Left colon (tissue), 2 donors: Measurements from ENCODE around the gene TSPAN1. TPM values are rescaled to one million over a fixed set of nuclear protein-coding genes. Genes with fewer than 3 reads are reported as not detected.
"Not testable (repeated sequence)": the region's sequence is repeated elsewhere in the genome, so short reads cannot be mapped to it uniquely, and the experiment has no call there.

Source experiments
- ATAC-seq: fragments of 200-7000 bp; cut with Tn5 transposase; one replicate; pipeline ENCODE4 v1.9.1; 2020; ENCODE audit warnings: mild to moderate bottlenecking, moderate library complexity
- DNase-seq, 2 donors: peaks; one replicate each; pipeline ENCODE4 v3.0.0-alpha.2; 2020
- intact Hi-C, 2 donors: fragments of 100-400 bp; cut with DNase I in 1 of 2; cut with micrococcal nuclease in 1 of 2; formaldehyde crosslinking; loops; one replicate each; pipeline versions ENCODE4 v1.11.2 to v1.14.0; 2022; cut with DNase I, micrococcal nuclease
- total RNA-seq, 2 donors: library from RNA; stranded (reverse); fragmentation: NEBNext Ultra II Directional; extraction: Animal tissue kit (Norgen Biotek cat#: 25700); gene quantifications; one replicate each; pipeline ENCODE4 v1.2.1, GENCODE V29; 2021
- donor health status: DM: no; HTN: no; CAD: no.
- donor health status: DM: yes; HTN: yes; CAD: no.

Gene TSPAN1
- total RNA-seq, 2 donors from 2014 or later = 1,260 to 2,050 TPM

DNA sequence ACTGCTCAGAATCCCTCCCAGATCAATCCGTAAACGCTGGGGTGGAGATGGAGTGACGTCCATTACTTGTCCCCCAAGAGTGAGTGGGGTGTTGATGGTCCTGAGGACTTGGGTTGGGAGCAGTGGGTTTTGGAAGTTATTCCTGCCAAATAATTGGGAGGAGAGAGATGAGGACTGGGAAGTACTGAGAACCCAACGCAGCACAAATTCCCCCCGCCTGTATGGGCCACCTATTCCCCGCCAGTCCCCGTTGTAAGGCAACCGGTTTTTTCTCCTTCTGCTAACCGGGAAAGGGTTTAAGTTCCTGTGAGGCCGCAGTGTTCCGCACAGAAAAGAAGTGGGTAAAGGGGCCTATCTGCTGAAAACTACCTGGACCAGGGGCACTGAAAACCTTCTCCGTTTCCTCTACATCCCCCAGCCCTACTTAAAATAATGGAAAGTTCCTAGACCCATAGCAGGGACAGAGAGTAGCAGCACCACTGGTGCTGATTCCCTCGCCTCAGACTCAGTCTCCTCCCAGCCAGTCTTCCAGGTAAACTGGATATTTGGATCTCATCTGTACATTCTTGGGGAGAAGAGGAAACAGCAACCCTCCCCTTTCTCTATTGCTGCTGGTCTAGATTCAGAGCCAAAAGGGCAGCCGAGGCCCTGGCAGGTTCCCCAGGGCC lies 29.0 kb downstream of the TSPAN1 start:
- intact Hi-C loops = no loop called here
- DNase-seq = no peak
- ATAC-seq = no peak

- intact Hi-C loops = no loop called here
- ATAC-seq = no peak
- no peak for DNase-seq
Observed at GRCh38 chr1:46204406-46204742, 29.5 kb downstream of the TSPAN1 start.

GRCh38 chr1:46205141-46205540 lies 30.3 kb downstream of the TSPAN1 start:
- intact Hi-C loops = no loop called here
- DNase-seq (no peak), ATAC-seq (no peak)

- no peak for ATAC-seq
- no peak for DNase-seq
- intact Hi-C loops = no loop called here
Observed at GRCh38 chr1:46205791-46206190, 30.9 kb downstream of the TSPAN1 start.

GRCh38 chr1:46206399-46206798 lies 31.5 kb downstream of the TSPAN1 start:
- DNase-seq = no peak
- no peak for ATAC-seq
- intact Hi-C loops = no loop called here

DNA sequence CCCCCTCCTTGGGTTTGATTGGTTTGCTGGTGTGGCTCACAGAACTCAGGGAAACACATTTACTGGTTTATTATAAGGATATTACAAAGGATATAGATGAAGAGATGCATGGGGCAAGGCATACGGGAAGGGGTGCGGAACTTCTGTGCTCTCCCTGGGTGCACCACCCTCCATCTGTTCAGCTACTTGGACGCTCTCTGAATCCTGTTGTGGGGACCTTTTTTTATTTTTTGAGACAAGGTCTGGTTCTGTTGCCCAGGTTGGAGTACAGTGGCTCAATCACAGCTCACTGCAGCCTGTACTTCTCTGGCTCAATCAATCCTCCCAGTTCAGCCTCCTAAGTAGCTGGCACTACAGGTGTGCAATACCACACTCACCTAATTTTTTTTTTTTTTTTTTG lies 35.7 kb downstream of the TSPAN1 start:
- intact Hi-C loops = no loop called here

GRCh38 chr1:46211051-46211450 lies 36.2 kb downstream of the TSPAN1 start:
- DNase-seq (no peak), ATAC-seq (no peak)
- intact Hi-C loops = no loop called here

More for the DNA sequence above, 35.7 kb downstream of the TSPAN1 start:
- ATAC-seq (no peak), DNase-seq (no peak)

- ATAC-seq = no peak
- intact Hi-C loops = no loop called here
- DNase-seq = no peak
Observed at GRCh38 chr1:46215504-46215903, 40.6 kb downstream of the TSPAN1 start.

GRCh38 chr1:46218443-46218842 lies 43.6 kb downstream of the TSPAN1 start:
- intact Hi-C loops = no loop called here
- ATAC-seq (no peak), DNase-seq (no peak)

DNA sequence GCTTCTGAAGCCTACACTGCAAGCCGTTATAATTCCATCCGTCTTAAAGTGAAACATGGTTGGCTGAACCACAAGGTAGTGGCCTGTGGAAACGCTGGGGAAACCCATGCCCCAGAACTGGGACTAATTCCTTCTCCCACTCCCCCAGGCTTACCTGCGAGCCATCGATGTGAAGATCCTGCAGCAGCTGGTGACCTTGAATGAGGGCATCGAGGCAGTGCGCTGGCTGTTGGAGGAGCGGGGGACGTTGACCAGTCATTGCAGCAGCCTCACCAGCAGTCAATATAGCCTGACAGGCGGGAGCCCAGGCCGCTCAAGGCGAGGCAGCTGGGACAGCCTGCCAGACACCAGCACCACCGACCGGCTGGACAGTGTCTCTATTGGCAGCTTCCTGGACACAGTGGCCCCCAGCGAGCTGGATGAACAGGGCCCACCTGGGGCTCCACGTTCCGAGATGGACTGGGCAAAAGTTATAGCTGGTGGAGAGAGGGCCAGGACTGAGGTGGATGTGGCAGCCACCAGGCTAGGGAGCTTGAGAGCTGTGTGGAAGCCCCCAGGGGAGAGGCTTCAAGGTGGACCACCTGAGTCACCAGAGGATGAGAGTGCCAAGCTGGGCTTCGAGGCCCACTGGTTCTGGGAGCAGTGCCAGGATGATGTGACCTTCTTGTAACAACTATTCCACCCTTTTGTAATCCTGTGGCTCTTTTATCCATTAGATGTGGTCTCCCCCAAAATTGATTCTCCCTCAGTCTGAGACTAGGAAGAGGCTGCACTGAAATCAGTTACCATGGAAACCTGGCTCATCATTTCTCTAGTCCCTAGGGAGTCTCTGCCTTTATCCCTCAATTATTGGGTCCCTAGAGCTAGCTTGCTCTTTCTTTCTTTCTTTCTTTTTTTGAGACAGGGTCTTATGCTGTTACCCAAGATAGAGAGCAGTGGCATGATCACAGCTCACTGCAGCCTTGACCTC lies 44.9 kb downstream of the TSPAN1 start:
- no peak for ATAC-seq
- DNase-seq = no peak
- intact Hi-C loops = loop anchor here in 1 of 2 donors (5.0 kb wide), 1 partner anchor 183 kb away; no protein-coding TSS in a partner anchor

GRCh38 chr1:46220808-46221207 lies 45.9 kb downstream of the TSPAN1 start:
- ATAC-seq (no peak), DNase-seq (no peak)
- intact Hi-C loops = loop anchor here in 1 of 2 donors (5.0 kb wide), 1 partner anchor 184 kb away; no protein-coding TSS in a partner anchor

GRCh38 chr1:46221749-46222148 lies 46.9 kb downstream of the TSPAN1 start:
- ATAC-seq = peak; percentile 13
- intact Hi-C loops = loop anchor here in 1 of 2 donors (5.0 kb wide), 1 partner anchor 184 kb away; no protein-coding TSS in a partner anchor
- DNase-seq = peak in 1 of 2 donors; percentile 27

GRCh38 chr1:46223055-46223454 lies 48.2 kb downstream of the TSPAN1 start:
- ATAC-seq, DNase-seq: not testable (repeated sequence)
- intact Hi-C loops = loop anchor here in 1 of 2 donors (5.0 kb wide), 1 partner anchor 186 kb away; no protein-coding TSS in a partner anchor

- intact Hi-C loops = loop anchor here in 1 of 2 donors (5.0 kb wide), 1 partner anchor 186 kb away; no protein-coding TSS in a partner anchor
- ATAC-seq = peak; percentile 97
- DNase-seq = peak; percentile 58 to 77
Observed at GRCh38 chr1:46223472-46223943, 48.6 kb downstream of the TSPAN1 start.

DNA sequence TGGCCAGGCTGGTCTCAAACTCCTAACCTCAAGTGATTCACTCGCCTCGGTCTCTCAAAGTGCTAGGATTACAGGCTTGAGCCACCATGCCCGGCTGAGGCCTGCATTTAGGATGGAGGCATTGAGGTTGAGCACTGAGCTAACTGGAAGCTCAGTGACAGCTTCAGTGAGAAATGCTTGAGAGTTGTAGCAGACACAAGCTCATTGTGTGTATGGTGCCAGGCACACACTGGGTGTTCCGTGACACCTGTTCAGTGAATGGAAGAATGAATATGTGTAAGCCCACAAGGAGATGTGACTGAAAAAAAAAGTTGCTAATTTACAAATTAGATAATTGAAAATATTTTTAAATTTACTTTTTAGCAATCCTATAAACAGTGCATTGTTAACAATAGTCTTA lies 50.1 kb downstream of the TSPAN1 start:
- ATAC-seq = no peak
- intact Hi-C loops = loop anchor here in 1 of 2 donors (5.0 kb wide), 1 partner anchor 188 kb away; no protein-coding TSS in a partner anchor
- DNase-seq = no peak

GRCh38 chr1:46231231-46231630 lies 56.3 kb downstream of the TSPAN1 start:
- not testable (repeated sequence) for ATAC-seq

More at GRCh38 chr1:46231231-46231630, 56.3 kb downstream of the TSPAN1 start:
- DNase-seq, intact Hi-C loops: not testable (repeated sequence)
